Small intestine (tissue), 7 donors: Measurements from ENCODE around the gene TTLL6. TPM values are rescaled to one million over a fixed set of nuclear protein-coding genes. Genes with fewer than 3 reads are reported as not detected.
A peak's percentile ranks its signal among the peaks of the same experiment; 100 is the strongest.
"Not testable (repeated sequence)": the region's sequence is repeated elsewhere in the genome, so short reads cannot be mapped to it uniquely, and the experiment has no call there.

ENCODE experiments used
- DNase-seq, 2 donors: peaks; one replicate each; pipeline versions ENCODE4 v3.0.0 to v3.0.0-alpha.2; 2013
- FAIRE-seq: peaks from 2 replicates; lab custom pipeline; 2012; peaks lifted over from hg19 to GRCh38; lab: Jason Lieb, UNC
- H3K27ac ChIP-seq, 3 donors: one replicate each; pipeline ENCODE4 v1.5.1; 2013; ENCODE audit warnings: low read length in 2 of 3, mild to moderate bottlenecking in 2 of 3, control low read depth in 1 of 3, inconsistent platforms in 1 of 3, low read depth in 1 of 3, moderate library complexity in 1 of 3
- H3K27me3 ChIP-seq, 3 donors: one replicate each; pipeline ENCODE4 v1.6.1; 2013; ENCODE audit warnings: low read length in 3 of 3, inconsistent platforms in 1 of 3; ENCODE audit not compliant: control insufficient read depth in 3 of 3, insufficient read depth in 3 of 3
- H3K36me3 ChIP-seq, 3 donors: one replicate each; pipeline ENCODE4 v1.6.1; 2013; ENCODE audit warnings: low read length in 3 of 3, inconsistent platforms in 1 of 3, low read depth in 1 of 3, mild to moderate bottlenecking in 1 of 3, moderate library complexity in 1 of 3; ENCODE audit not compliant: control insufficient read depth in 3 of 3, insufficient read depth in 2 of 3
- H3K4me1 ChIP-seq, 3 donors: one replicate each; pipeline ENCODE4 v1.6.1; 2013; ENCODE audit warnings: low read length in 2 of 3, inconsistent platforms in 1 of 3, low read depth in 1 of 3, mild to moderate bottlenecking in 1 of 3, moderate library complexity in 1 of 3; ENCODE audit not compliant: control insufficient read depth in 3 of 3, insufficient read depth in 2 of 3
- H3K4me3 ChIP-seq, 3 donors: one replicate each; pipeline ENCODE4 v1.5.1; 2013; ENCODE audit warnings: low read length in 3 of 3, control low read depth in 1 of 3, inconsistent platforms in 1 of 3, low read depth in 1 of 3, mild to moderate bottlenecking in 1 of 3, moderate library complexity in 1 of 3
- H3K9me3 ChIP-seq, 2 donors: one replicate each; pipeline ENCODE4 v1.6.1; 2013; ENCODE audit warnings: low read depth in 1 of 2, low read length in 1 of 2; ENCODE audit not compliant: control insufficient read depth in 2 of 2, insufficient read depth in 1 of 2
- WGBS, 3 donors: extraction: QIAGEN DNeasy Blood & Tissue Kit; methylation state at CpG; one replicate each; pipeline ENCODE4 v1.1.7; 2013; 5-methylcytosine and 5-hydroxymethylcytosine counted together
- polyA plus RNA-seq, 4 donors: library from polyadenylated mRNA; stranded (reverse) in 3 of 4; unstranded in 1 of 4; fragments of 200-250 nt in 3 of 4; fragments of 120-200 nt in 1 of 4; gene quantifications; one replicate each; pipeline versions ENCODE4 v1.2.1 to v1.2.3, GENCODE V29; 2013
- donor health status: healthy with polysubstance abuse.
- donor health status: control.
- donor health status: control.
- donor health status: Bipolar disorder and iron deficiency.
- donor health status: healthy.

Gene TTLL6
- polyA plus RNA-seq, 4 donors, result 1.6 to 4.2 (median 2.9) TPM

- H3K27me3 ChIP-seq, result no peaks in the 10 kb centered on the region
- H3K27ac ChIP-seq, result no peak overlapping the region
- H3K36me3 ChIP-seq, result no peaks in the 10 kb centered on the region
- 64 to 73% (median 72%) methylated on average over 11 of the region's 11 CpGs for WGBS, 3 donors
- peaks cover 0 to 5% (median 2%) of the 10 kb centered on the region in 3 donors for H3K4me1 ChIP-seq
- no peak overlapping the region for H3K4me3 ChIP-seq
- H3K9me3 ChIP-seq, result no peaks in the 10 kb centered on the region
- FAIRE-seq (no peak), DNase-seq (no peak)
Measured at GRCh38 chr17:48825446-48826381, 8.7 kb upstream of the TTLL6 start.

DNA sequence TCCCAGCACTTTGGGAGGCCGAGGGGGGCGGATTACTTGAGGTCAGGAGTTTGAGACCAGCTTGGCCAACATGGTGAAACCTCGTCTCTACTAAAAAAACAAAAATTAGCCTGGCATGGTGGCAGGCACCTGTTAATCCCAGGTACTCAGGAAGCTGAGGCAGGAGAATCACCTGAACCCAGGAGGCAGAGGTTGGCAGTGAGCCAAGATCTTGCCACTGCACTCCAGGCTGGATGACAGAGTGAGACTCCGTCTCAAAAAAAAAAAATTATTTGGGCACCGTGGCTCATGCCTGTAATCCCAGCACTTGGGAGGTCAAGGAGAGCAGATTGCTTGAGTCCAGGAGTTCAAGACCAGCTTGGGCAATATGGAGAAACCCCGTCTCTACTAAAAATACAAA is 3.9 kb upstream of the TTLL6 start:
- not testable (repeated sequence) for H3K27ac ChIP-seq, FAIRE-seq, H3K36me3 ChIP-seq, H3K27me3 ChIP-seq, H3K9me3 ChIP-seq, H3K4me3 ChIP-seq
- DNase-seq, result peak in 1 of 2 donors; percentile 34
- 56 to 74% (median 60%) methylated on average over 6 of the region's 6 CpGs for WGBS, 3 donors
- H3K4me1 ChIP-seq, result peaks cover 3 to 13% (median 4%) of the 10 kb centered on the region in 3 donors

GRCh38 chr17:48819466-48819865 is 2.4 kb upstream of the TTLL6 start:
- H3K27me3 ChIP-seq, result peaks cover 0 to 9% (median 0%) of the 10 kb centered on the region in 3 donors
- FAIRE-seq, result no peak
- no peak overlapping the region for H3K4me3 ChIP-seq
- no peak for DNase-seq
- peaks cover 3 to 13% (median 4%) of the 10 kb centered on the region in 3 donors for H3K4me1 ChIP-seq
- 86 to 89% (median 88%) methylated on average over 11 of the region's 11 CpGs for WGBS, 3 donors
- H3K9me3 ChIP-seq, result no peaks in the 10 kb centered on the region
- H3K27ac ChIP-seq, result no peak overlapping the region
- no peaks in the 10 kb centered on the region for H3K36me3 ChIP-seq

DNA sequence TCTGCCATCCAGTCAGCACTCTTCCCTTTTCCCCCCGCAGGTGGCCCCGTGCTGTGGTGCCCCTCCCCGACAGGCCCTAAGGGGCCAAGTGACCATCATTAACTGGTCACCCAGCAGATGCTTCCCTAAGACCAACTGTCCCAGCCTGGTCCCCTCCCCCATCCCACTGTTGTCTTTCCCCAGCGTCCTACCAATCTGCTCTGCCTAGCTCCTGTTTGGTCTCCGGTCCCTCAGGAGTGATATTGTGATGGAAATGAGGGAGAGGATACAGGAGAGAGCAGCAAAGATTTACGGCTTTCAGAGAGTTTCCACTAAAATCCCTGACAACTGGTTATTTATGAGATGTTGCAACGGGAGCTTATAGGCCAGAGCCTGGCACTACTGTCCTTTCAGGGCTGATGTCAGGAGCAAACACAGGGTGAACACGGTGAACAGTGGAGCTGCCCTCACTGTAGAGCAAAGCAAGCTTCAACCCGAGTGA is 1.4 kb upstream of the TTLL6 start:
- Histone ChIP-seq H3K4me3 (no peak overlapping the region), H3K4me1 (peaks cover 3 to 13% (median 4%) of the 10 kb centered on the region in 3 donors), H3K27me3 (peaks cover 0 to 9% (median 0%) of the 10 kb centered on the region in 3 donors), H3K27ac (no peak overlapping the region), H3K36me3 (no peaks in the 10 kb centered on the region), H3K9me3 (no peaks in the 10 kb centered on the region)
- DNase-seq, result no peak
- no peak for FAIRE-seq
- 68 to 82% (median 81%) methylated on average over 9 of the region's 9 CpGs for WGBS, 3 donors

- no peaks in the 10 kb centered on the region for H3K36me3 ChIP-seq
- DNase-seq (no peak), FAIRE-seq (no peak)
- peaks cover 0 to 9% (median 0%) of the 10 kb centered on the region in 3 donors for H3K27me3 ChIP-seq
- peaks cover 3 to 22% (median 4%) of the 10 kb centered on the region in 3 donors for H3K4me1 ChIP-seq
- peak overlapping the region in 1 of 3 donors; percentile 2 for H3K27ac ChIP-seq
- no peaks in the 10 kb centered on the region for H3K9me3 ChIP-seq
- WGBS, 3 donors, result 15 to 25% (median 16%) methylated on average over 7 of the region's 7 CpGs
- H3K4me3 ChIP-seq, result peak overlapping the region; percentile 24 to 44 (median 44)
Measured at GRCh38 chr17:48816438-48816773, 623 bp downstream of the TTLL6 start.

GRCh38 chr17:48815311-48815710 is 1.7 kb downstream of the TTLL6 start:
- no peak overlapping the region for H3K4me3 ChIP-seq
- 70 to 78% (median 74%) methylated on average over 3 of the region's 3 CpGs for WGBS, 3 donors
- FAIRE-seq (no peak), DNase-seq (no peak)
- peaks cover 0 to 9% (median 0%) of the 10 kb centered on the region in 3 donors for H3K27me3 ChIP-seq
- peaks cover 3 to 22% (median 4%) of the 10 kb centered on the region in 3 donors for H3K4me1 ChIP-seq
- no peak overlapping the region for H3K27ac ChIP-seq
- no peaks in the 10 kb centered on the region for H3K9me3 ChIP-seq
- no peaks in the 10 kb centered on the region for H3K36me3 ChIP-seq

GRCh38 chr17:48814504-48814903 is 2.5 kb downstream of the TTLL6 start:
- H3K9me3 ChIP-seq, result no peaks in the 10 kb centered on the region
- H3K27me3 ChIP-seq, result peaks cover 0 to 9% (median 0%) of the 10 kb centered on the region in 3 donors
- FAIRE-seq (no peak), DNase-seq (peak; percentile 62 to 68)
- no peak overlapping the region for H3K27ac ChIP-seq
- peaks cover 3 to 27% (median 4%) of the 10 kb centered on the region in 3 donors for H3K4me1 ChIP-seq
- no peak overlapping the region for H3K4me3 ChIP-seq
- no peaks in the 10 kb centered on the region for H3K36me3 ChIP-seq
- WGBS, 3 donors, result 34 to 39% (median 35%) methylated on average over 7 of the region's 7 CpGs

DNA sequence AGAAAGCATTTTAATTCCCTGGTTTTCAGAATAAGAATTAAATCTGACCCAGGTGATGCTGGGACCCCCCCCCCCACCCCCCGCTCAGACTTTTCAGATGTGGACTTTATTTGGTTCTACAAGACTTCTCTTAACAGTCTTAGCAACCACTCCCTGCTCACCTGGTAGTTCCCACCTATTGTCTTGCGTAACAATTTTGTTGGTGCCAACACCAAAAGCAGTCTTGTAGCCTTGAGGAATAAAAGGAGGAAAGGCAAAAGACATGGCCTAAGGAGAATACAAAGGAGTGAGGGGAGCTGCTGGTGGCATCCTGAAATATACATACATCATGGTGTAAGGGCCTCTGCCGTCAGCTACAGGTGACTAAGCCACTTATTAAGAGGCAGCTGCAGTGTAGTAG is 5.0 kb downstream of the TTLL6 start:
- no peaks in the 10 kb centered on the region for H3K36me3 ChIP-seq
- peaks cover 2 to 33% (median 4%) of the 10 kb centered on the region in 3 donors for H3K4me1 ChIP-seq
- H3K4me3 ChIP-seq, result no peak overlapping the region
- H3K27ac ChIP-seq, result peak overlapping the region in 2 of 3 donors; percentile 57 to 72
- no peak for FAIRE-seq
- H3K27me3 ChIP-seq, result peaks cover 0 to 5% (median 0%) of the 10 kb centered on the region in 3 donors
- WGBS, 3 donors, result 24 to 66% (median 42%) methylated on average over 3 of the region's 3 CpGs
- H3K9me3 ChIP-seq, result no peaks in the 10 kb centered on the region
- DNase-seq, result peak in 1 of 2 donors; percentile 58
